GM12891 (cell line): Measurements from ENCODE around the gene CTSA.

ENCODE experiments used
- PAX5 ChIP-seq: IDR thresholded peaks from 2 replicates; pipeline ENCODE4 v1.6.1; 2011; ENCODE audit warnings: low read length, moderate library complexity, mild to moderate bottlenecking; ENCODE audit not compliant: insufficient read depth, severe bottlenecking
- POLR2A ChIP-seq: IDR thresholded peaks from 2 replicates; pipeline ENCODE4 v1.6.1; 2011; ENCODE audit warnings: low read depth, low read length, control low read depth
- POLR2AphosphoS5 ChIP-seq: IDR thresholded peaks from 2 replicates; pipeline ENCODE4 v1.6.1; 2011; ENCODE audit warnings: low read depth, low read length, control low read depth
- SPI1 ChIP-seq: IDR thresholded peaks from 2 replicates; pipeline ENCODE4 v1.6.1; 2011; ENCODE audit warnings: low read depth, low read length, control low read depth
- TAF1 ChIP-seq: IDR thresholded peaks from 2 replicates; pipeline ENCODE4 v1.6.1; 2011; ENCODE audit warnings: low read depth, low read length, control low read depth

GRCh38 chr20:45845452-45845851 lies 45.7 kb upstream of the CTSA start:
- no peak for TF ChIP-seq POLR2AphosphoS5
- TF ChIP-seq POLR2A: no peak
- TF ChIP-seq PAX5: no peak
- no peak for TF ChIP-seq TAF1
- no peak for TF ChIP-seq SPI1
